H9 (cell line): ENCODE results near the gene TFR2. TPM values are rescaled to one million over a fixed set of nuclear protein-coding genes. Genes with fewer than 3 reads are reported as not detected.
A peak's percentile ranks its signal among the peaks of the same experiment; 100 is the strongest.

Source experiments
- DNase-seq: peaks from one replicate; pipeline ENCODE4 v3.0.0-alpha.2; 2017
- H2AFZ ChIP-seq: one replicate; pipeline ENCODE4 v1.6.1; 2013; ENCODE audit warnings: mild to moderate bottlenecking, low read length, control low read depth, moderate library complexity
- H2AK5ac ChIP-seq: 2 replicates; pipeline ENCODE4 v1.6.1; 2013; ENCODE audit warnings: low read length, control low read depth, mixed read lengths; ENCODE audit not compliant: insufficient read length
- H2BK120ac ChIP-seq: one replicate; pipeline ENCODE4 v1.6.1; 2013; ENCODE audit warnings: low read depth, mild to moderate bottlenecking, low read length, control low read depth, inconsistent platforms; ENCODE audit not compliant: poor library complexity, severe bottlenecking
- H2BK12ac ChIP-seq: 2 replicates; pipeline ENCODE4 v1.6.1; 2013; ENCODE audit warnings: low read length, control low read depth, mixed read lengths, low read depth; ENCODE audit not compliant: insufficient read length
- H2BK15ac ChIP-seq: 2 replicates; pipeline ENCODE4 v1.6.1; 2013; ENCODE audit warnings: low read depth, low read length, control low read depth
- H2BK20ac ChIP-seq: one replicate; pipeline ENCODE4 v1.6.1; 2013; ENCODE audit warnings: low read depth, mild to moderate bottlenecking, low read length, control low read depth, inconsistent platforms; ENCODE audit not compliant: poor library complexity, severe bottlenecking
- H2BK5ac ChIP-seq: 2 replicates; pipeline ENCODE4 v1.6.1; 2013; ENCODE audit warnings: low read length, control low read depth, mixed read lengths; ENCODE audit not compliant: insufficient read length
- H3K14ac ChIP-seq: 2 replicates; pipeline ENCODE4 v1.6.1; 2013; ENCODE audit warnings: low read length, control low read depth; ENCODE audit not compliant: insufficient read depth
- H3K18ac ChIP-seq: 2 replicates; pipeline ENCODE4 v1.6.1; 2013; ENCODE audit warnings: low read depth, mild to moderate bottlenecking, mixed read lengths, low read length, control low read depth; ENCODE audit not compliant: insufficient read length
- H3K23ac ChIP-seq: 2 replicates; pipeline ENCODE4 v1.6.1; 2013; ENCODE audit warnings: low read length, control low read depth, mixed read lengths, low read depth; ENCODE audit not compliant: insufficient read length
- H3K23me2 ChIP-seq: 2 replicates; pipeline ENCODE4 v1.6.1; 2013; ENCODE audit warnings: low read depth, mild to moderate bottlenecking, mixed read lengths, low read length, control low read depth; ENCODE audit not compliant: insufficient read length, poor library complexity, severe bottlenecking
- H3K27ac ChIP-seq: 2 replicates; pipeline ENCODE4 v1.5.1; 2013; ENCODE audit warnings: low read length, control low read depth, mixed read lengths, low read depth; ENCODE audit not compliant: insufficient read length
- H3K27me3 ChIP-seq: 2 replicates; pipeline ENCODE4 v1.6.1; 2013; ENCODE audit warnings: low read length, control low read depth, inconsistent platforms; ENCODE audit not compliant: insufficient read depth
- H3K4ac ChIP-seq: 2 replicates; pipeline ENCODE4 v1.6.1; 2013; ENCODE audit warnings: low read depth, mild to moderate bottlenecking, control low read depth, inconsistent platforms, low read length, moderate library complexity
- H3K4me1 ChIP-seq: 2 replicates; pipeline ENCODE4 v1.6.1; 2013; ENCODE audit warnings: low read length, control low read depth, inconsistent platforms; ENCODE audit not compliant: insufficient read depth
- H3K4me2 ChIP-seq: 2 replicates; pipeline ENCODE4 v1.6.1; 2013; ENCODE audit warnings: low read length, control low read depth, mixed read lengths; ENCODE audit not compliant: insufficient read length, insufficient read depth
- H3K56ac ChIP-seq: 2 replicates; pipeline ENCODE4 v1.6.1; 2013; ENCODE audit warnings: low read depth, mild to moderate bottlenecking, mixed read lengths, low read length, control low read depth; ENCODE audit not compliant: insufficient read length
- H3K79me1 ChIP-seq: 2 replicates; pipeline ENCODE4 v1.6.1; 2013; ENCODE audit warnings: low read depth, mild to moderate bottlenecking, moderate library complexity, low read length, control low read depth, inconsistent platforms; ENCODE audit not compliant: insufficient read depth, poor library complexity, severe bottlenecking
- H3K79me2 ChIP-seq: 2 replicates; pipeline ENCODE4 v1.6.1; 2013; ENCODE audit warnings: low read length, control low read depth, inconsistent platforms; ENCODE audit not compliant: insufficient read depth
- H3K9ac ChIP-seq: 2 replicates; pipeline ENCODE4 v1.6.1; 2013; ENCODE audit warnings: low read length, control low read depth, mixed read lengths; ENCODE audit not compliant: insufficient read length; ENCODE audit errors: extremely low read depth
- H3K9me3 ChIP-seq: one replicate; pipeline ENCODE4 v1.6.1; 2013; ENCODE audit warnings: low read depth, low read length, inconsistent platforms; ENCODE audit not compliant: control insufficient read depth
- H3T11ph ChIP-seq: one replicate; pipeline ENCODE4 v1.6.1; 2013; ENCODE audit warnings: mild to moderate bottlenecking, low read length, control low read depth, inconsistent platforms
- H4K20me1 ChIP-seq: one replicate; pipeline ENCODE4 v1.6.1; 2013; ENCODE audit not compliant: control insufficient read depth, insufficient read length, insufficient read depth
- H4K5ac ChIP-seq: 2 replicates; pipeline ENCODE4 v1.6.1; 2013; ENCODE audit warnings: low read depth, mild to moderate bottlenecking, mixed read lengths, low read length, control low read depth; ENCODE audit not compliant: insufficient read length
- H4K8ac ChIP-seq: replicated peaks from 2 replicates; pipeline ENCODE4 v1.6.1; 2013; ENCODE audit warnings: low read length, control low read depth, mixed read lengths, low read depth; ENCODE audit not compliant: insufficient read length
- H4K91ac ChIP-seq: 2 replicates; pipeline ENCODE4 v1.6.1; 2013; ENCODE audit warnings: low read depth, mild to moderate bottlenecking, moderate library complexity, mixed read lengths, low read length, control low read depth; ENCODE audit not compliant: insufficient read length
- H3K27ac Mint-ChIP-seq, 3 experiments: 2 replicates in 2 of 3; 3 replicates in 1 of 3; pipeline ENCODE4 v1.8.0; 2020 to 2021; ENCODE audit warnings: mixed read lengths in 3 of 3, mild to moderate bottlenecking in 1 of 3, moderate library complexity in 1 of 3
- H3K27me3 Mint-ChIP-seq: 2 replicates; pipeline ENCODE4 v1.8.0; 2021; ENCODE audit warnings: low read depth, mild to moderate bottlenecking, moderate library complexity, mixed read lengths
- H3K36me3 Mint-ChIP-seq, 3 experiments: 2 replicates in 2 of 3; 3 replicates in 1 of 3; pipeline ENCODE4 v1.8.0; 2020 to 2021; ENCODE audit warnings: low read depth in 3 of 3, mixed read lengths in 3 of 3; ENCODE audit not compliant: insufficient read depth in 1 of 3
- H3K4me1 Mint-ChIP-seq, 2 experiments: 2 replicates each; pipeline ENCODE4 v1.8.0; 2020; ENCODE audit warnings: mixed read lengths in 2 of 2
- H3K4me3 Mint-ChIP-seq, 2 experiments: 2 replicates in 1 of 2; 3 replicates in 1 of 2; pipeline ENCODE4 v1.8.0; 2020 to 2021; ENCODE audit warnings: mild to moderate bottlenecking in 2 of 2, mixed read lengths in 2 of 2, moderate library complexity in 1 of 2
- H3K9me3 Mint-ChIP-seq, 2 experiments: 2 replicates in 1 of 2; 3 replicates in 1 of 2; pipeline ENCODE4 v1.8.0; 2020; ENCODE audit warnings: mild to moderate bottlenecking in 2 of 2, mixed read lengths in 2 of 2, moderate library complexity in 1 of 2
- CTCF ChIP-seq: fragments of 200-600 bp; sonication (generic); conservative IDR thresholded peaks from 3 replicates; pipeline ENCODE4 v1.8.0; 2021; ENCODE audit warnings: antibody characterized with exemption, mild to moderate bottlenecking
- WGBS: extraction: QIAGEN DNeasy Blood & Tissue Kit; methylation state at CpG from one replicate; pipeline ENCODE4 v1.1.7; 2013; ENCODE audit warnings: missing lambda C conversion rate, low lambda C conversion rate, mixed read lengths; ENCODE audit not compliant: insufficient read length; ENCODE audit errors: extremely low coverage; 5-methylcytosine and 5-hydroxymethylcytosine counted together
- total RNA-seq: library from RNA; stranded (reverse); gene quantifications from 2 replicates; pipeline ENCODE4 v1.2.1, GENCODE V29; 2021

TFR2 gene
- total RNA-seq, 1 experiment from 2014 or later: 2.3 TPM

GRCh38 chr7:100586266-100587025 lies 54.9 kb downstream of the TFR2 start, which contains the start of gene FBXO24:
Gene FBXO24 (plus strand): TSS chr7:100586328. CDS start chr7:100586626, 298 bp downstream.
- no peak within 1 kb of the TSS for H4K5ac ChIP-seq
- Mint-ChIP-seq H3K4me3 (peak within 1 kb of the TSS; percentile 90 to 98), H3K27ac (peak within 1 kb of the TSS; percentile 97 to 99 (median 99)), H3K9me3 (no peaks in the 10 kb centered on the region), H3K36me3 (peaks cover 0 to 9% (median 4%) of the 10 kb centered on the region in 3 experiments; a peak in 2 of 7 replicates), H3K4me1 (peaks cover 39 to 45% of the 10 kb centered on the region in 2 experiments), H3K27me3 (peaks cover 26% of the 10 kb centered on the region)
- H2AFZ ChIP-seq: no peak within 1 kb of the TSS
- peaks cover 7% of the 10 kb centered on the region; the same call in 1 of the 2 replicates for H3K4me1 ChIP-seq
- no peaks in the 10 kb centered on the region for H3K27me3 ChIP-seq
- H3K14ac ChIP-seq: peak within 1 kb of the TSS; percentile 94
- no peak within 1 kb of the TSS for H2BK120ac ChIP-seq
- H3K79me1 ChIP-seq: no peaks in the 10 kb centered on the region
- WGBS: no CpG with 5 or more reads among the region's 53 CpGs
- peak; percentile 100 for DNase-seq
- H3K23me2 ChIP-seq: peaks cover 8% of the 10 kb centered on the region
- no peaks in the 10 kb centered on the region for H3K9me3 ChIP-seq
- no peak within 1 kb of the TSS for H3T11ph ChIP-seq
- peak within 1 kb of the TSS; percentile 93 for H3K4me2 ChIP-seq
- H2AK5ac ChIP-seq: no peak within 1 kb of the TSS
- no peak for TF ChIP-seq CTCF
- no peak within 1 kb of the TSS for H2BK20ac ChIP-seq
- H3K23ac ChIP-seq: no peak within 1 kb of the TSS
- H3K56ac ChIP-seq: no peak within 1 kb of the TSS
- no peak within 1 kb of the TSS for H3K27ac ChIP-seq
- no peak within 1 kb of the TSS for H2BK5ac ChIP-seq
- peak within 1 kb of the TSS; percentile 85 for H3K18ac ChIP-seq
- H4K8ac ChIP-seq: no peak within 1 kb of the TSS
- H2BK15ac ChIP-seq: no peak within 1 kb of the TSS
- H3K4ac ChIP-seq: no peak within 1 kb of the TSS
- no peaks in the 10 kb centered on the region for H4K20me1 ChIP-seq
- no peak within 1 kb of the TSS for H2BK12ac ChIP-seq
- H3K9ac ChIP-seq: peak within 1 kb of the TSS; percentile 75
- H4K91ac ChIP-seq: no peak within 1 kb of the TSS
- H3K79me2 ChIP-seq: no peaks in the 10 kb centered on the region
